Measurements from ENCODE around the gene B3GALT5. TPM values are rescaled to one million over a fixed set of nuclear protein-coding genes. Genes with fewer than 3 reads are reported as not detected.

B3GALT5 gene
- total RNA-seq, 1 donor from 2014 or later, result 2.5 TPM

GRCh38 chr21:39690454-39690853 lies 77.7 kb downstream of the B3GALT5 start:
- Mint-ChIP-seq H3K4me1 (ENCODE audit: low read depth, unreplicated experiment) (peaks cover 11% of the 10 kb centered on the region), H3K4me3 (ENCODE audit: unreplicated experiment) (no peak overlapping the region), H3K27me3 (ENCODE audit: low read depth, unreplicated experiment) (no peaks in the 10 kb centered on the region), H3K36me3 (ENCODE audit: low read depth, unreplicated experiment) (no peaks in the 10 kb centered on the region), H3K9me3 (ENCODE audit: unreplicated experiment) (peaks cover 1% of the 10 kb centered on the region), H3K27ac (ENCODE audit: unreplicated experiment) (no peak overlapping the region)
- H3K4me1 ChIP-seq (ENCODE audit: insufficient read depth, low read length), result peaks cover 6% of the 10 kb centered on the region
- H4K20me1 ChIP-seq (ENCODE audit: insufficient read depth, low read length), result no peaks in the 10 kb centered on the region
- no peaks in the 10 kb centered on the region for H3K9me3 ChIP-seq (ENCODE audit: insufficient read depth, low read depth, low read length)
- no peaks in the 10 kb centered on the region for H3K27me3 ChIP-seq (ENCODE audit: insufficient read depth, low read length)
- H3K79me2 ChIP-seq (ENCODE audit: insufficient read depth, low read length), result no peaks in the 10 kb centered on the region
- FAIRE-seq, result no peak
- H2AFZ ChIP-seq (ENCODE audit: low read depth, low read length), result no peak overlapping the region
- no peak overlapping the region for H3K27ac ChIP-seq (ENCODE audit: low read depth, low read length)
- no peak overlapping the region for H3K9ac ChIP-seq (ENCODE audit: low read length)
- TF ChIP-seq EZH2 (IDR thresholded peaks at IDR 0.05; ENCODE audit: insufficient read depth, low read length), result no peak
- H3K36me3 ChIP-seq (ENCODE audit: insufficient read depth, low read length), result no peaks in the 10 kb centered on the region
- DNase-seq (ENCODE audit: low read depth), result no peak
- no peak overlapping the region for H3K4me2 ChIP-seq (ENCODE audit: low read length)
- H3K4me3 ChIP-seq (ENCODE audit: insufficient read depth, low read depth, low read length), result no peak overlapping the region

GRCh38 chr21:39694750-39695149 lies 82.0 kb downstream of the B3GALT5 start:
- Histone ChIP-seq H3K36me3 (ENCODE audit: insufficient read depth, low read length) (no peaks in the 10 kb centered on the region), H3K9ac (ENCODE audit: low read length) (no peak overlapping the region), H3K4me1 (ENCODE audit: insufficient read depth, low read length) (peaks cover 6% of the 10 kb centered on the region), H4K20me1 (ENCODE audit: insufficient read depth, low read length) (no peaks in the 10 kb centered on the region), H3K9me3 (ENCODE audit: insufficient read depth, low read depth, low read length) (no peaks in the 10 kb centered on the region), H3K27ac (ENCODE audit: low read depth, low read length) (no peak overlapping the region), H2AFZ (ENCODE audit: low read depth, low read length) (no peak overlapping the region), H3K27me3 (ENCODE audit: insufficient read depth, low read length) (no peaks in the 10 kb centered on the region), H3K4me3 (ENCODE audit: insufficient read depth, low read depth, low read length) (no peak overlapping the region), H3K4me2 (ENCODE audit: low read length) (no peak overlapping the region), H3K79me2 (ENCODE audit: insufficient read depth, low read length) (no peaks in the 10 kb centered on the region)
- Mint-ChIP-seq H3K36me3 (ENCODE audit: low read depth, unreplicated experiment) (no peaks in the 10 kb centered on the region), H3K27ac (ENCODE audit: unreplicated experiment) (peak overlapping the region; percentile 6), H3K4me3 (ENCODE audit: unreplicated experiment) (no peak overlapping the region), H3K4me1 (ENCODE audit: low read depth, unreplicated experiment) (peaks cover 11% of the 10 kb centered on the region), H3K9me3 (ENCODE audit: unreplicated experiment) (peaks cover 1% of the 10 kb centered on the region), H3K27me3 (ENCODE audit: low read depth, unreplicated experiment) (no peaks in the 10 kb centered on the region)
- DNase-seq (ENCODE audit: low read depth) (peak; percentile 56), FAIRE-seq (no peak)
- TF ChIP-seq EZH2 (IDR thresholded peaks at IDR 0.05; ENCODE audit: insufficient read depth, low read length), result no peak
- TF ChIP-seq CTCF (IDR thresholded peaks at IDR 0.05; ENCODE audit: insufficient read depth, low read depth, low read length), result no peak

- Mint-ChIP-seq H3K4me1 (ENCODE audit: low read depth, unreplicated experiment) (peaks cover 11% of the 10 kb centered on the region), H3K27me3 (ENCODE audit: low read depth, unreplicated experiment) (peaks cover 6% of the 10 kb centered on the region), H3K36me3 (ENCODE audit: low read depth, unreplicated experiment) (no peaks in the 10 kb centered on the region), H3K4me3 (ENCODE audit: unreplicated experiment) (no peak overlapping the region), H3K9me3 (ENCODE audit: unreplicated experiment) (peaks cover 1% of the 10 kb centered on the region), H3K27ac (ENCODE audit: unreplicated experiment) (no peak overlapping the region)
- no peaks in the 10 kb centered on the region for H3K27me3 ChIP-seq (ENCODE audit: insufficient read depth, low read length)
- peaks cover 6% of the 10 kb centered on the region for H3K4me1 ChIP-seq (ENCODE audit: insufficient read depth, low read length)
- no peak overlapping the region for H2AFZ ChIP-seq (ENCODE audit: low read depth, low read length)
- no peak for TF ChIP-seq CTCF (IDR thresholded peaks at IDR 0.05; ENCODE audit: insufficient read depth, low read depth, low read length)
- no peak for TF ChIP-seq EZH2 (IDR thresholded peaks at IDR 0.05; ENCODE audit: insufficient read depth, low read length)
- no peaks in the 10 kb centered on the region for H3K9me3 ChIP-seq (ENCODE audit: insufficient read depth, low read depth, low read length)
- H3K4me3 ChIP-seq (ENCODE audit: insufficient read depth, low read depth, low read length), result no peak overlapping the region
- H4K20me1 ChIP-seq (ENCODE audit: insufficient read depth, low read length), result no peaks in the 10 kb centered on the region
- H3K9ac ChIP-seq (ENCODE audit: low read length), result no peak overlapping the region
- H3K79me2 ChIP-seq (ENCODE audit: insufficient read depth, low read length), result no peaks in the 10 kb centered on the region
- H3K36me3 ChIP-seq (ENCODE audit: insufficient read depth, low read length), result no peaks in the 10 kb centered on the region
- H3K27ac ChIP-seq (ENCODE audit: low read depth, low read length), result no peak overlapping the region
- FAIRE-seq, result no peak
- H3K4me2 ChIP-seq (ENCODE audit: low read length), result no peak overlapping the region
- DNase-seq (ENCODE audit: low read depth), result no peak
Measured at GRCh38 chr21:39696196-39696595, 83.5 kb downstream of the B3GALT5 start.
